Measurements from ENCODE around the gene DLX2. TPM values are rescaled to one million over a fixed set of nuclear protein-coding genes. Genes with fewer than 3 reads are reported as not detected.
A peak's percentile ranks its signal among the peaks of the same experiment; 100 is the strongest.

The DLX2 gene
- total RNA-seq, 1 donor from 2014 or later = not detected

DNA sequence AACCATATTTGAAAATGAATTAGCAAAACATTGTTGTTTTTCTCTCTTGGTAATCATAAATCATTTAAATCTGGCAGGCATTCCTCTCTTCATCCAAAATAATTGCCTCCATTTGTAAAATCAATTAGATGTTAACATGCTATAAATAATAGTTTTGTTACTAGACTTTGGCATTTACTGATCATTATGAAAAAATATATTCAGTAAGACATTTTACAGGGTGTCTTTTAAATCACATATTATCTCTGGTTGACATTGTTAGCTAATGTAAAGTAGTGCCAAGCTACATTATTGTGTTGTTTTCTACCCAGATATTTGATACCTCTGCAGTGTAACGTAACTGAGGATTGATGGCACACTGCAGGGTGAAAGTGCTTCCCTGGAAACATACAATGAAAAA is 49.2 kb downstream of the DLX2 start:
- DNase-seq (ENCODE audit: low read depth, low spot score) = no peak

DNA sequence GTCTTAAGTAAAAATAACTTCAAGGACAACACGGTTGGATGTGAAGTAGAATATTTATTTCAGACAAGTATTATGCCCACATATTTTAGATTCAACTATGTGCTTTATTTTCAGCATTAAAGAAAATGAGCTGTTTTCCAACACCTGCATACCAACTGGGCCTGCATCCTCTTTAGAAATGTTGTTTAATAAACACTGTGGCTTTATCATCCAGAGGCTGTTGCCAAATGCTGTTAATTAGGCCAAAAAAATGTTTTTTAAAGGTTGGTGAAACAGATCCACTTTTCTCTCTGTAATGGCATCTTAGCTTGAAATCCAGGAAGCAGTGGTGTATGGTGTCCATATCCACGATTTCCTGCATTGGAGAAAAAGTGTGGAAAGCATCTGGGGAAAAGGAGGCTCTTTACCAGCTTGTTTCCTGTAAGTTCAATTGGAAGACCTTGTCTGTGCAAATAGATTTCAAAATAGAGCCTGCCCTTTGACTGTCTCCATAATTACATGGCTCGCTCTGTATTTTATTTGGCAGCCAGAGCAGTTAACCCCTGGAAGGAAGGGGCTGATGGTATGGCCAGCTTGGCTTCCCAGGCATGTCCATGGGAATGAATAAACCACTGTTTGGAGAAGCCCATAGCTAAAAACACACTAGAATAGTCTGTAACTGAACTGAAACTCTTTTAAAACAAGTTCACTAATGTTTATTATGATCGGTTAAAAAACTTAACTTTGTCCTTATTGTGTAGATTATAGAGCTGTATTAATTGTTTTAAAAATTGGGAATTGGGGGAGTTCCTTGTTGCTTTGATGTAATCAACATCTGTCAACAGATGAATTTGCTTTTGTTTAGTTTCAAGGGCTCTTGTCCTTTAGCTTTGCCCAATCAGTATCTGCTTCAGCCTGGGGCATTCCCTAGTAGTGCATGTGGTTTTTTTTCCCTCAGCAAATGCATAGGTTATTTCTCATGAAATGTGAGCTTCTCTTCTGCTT is 50.4 kb downstream of the DLX2 start:
- DNase-seq (ENCODE audit: low read depth, low spot score) = peak; percentile 41

DNA sequence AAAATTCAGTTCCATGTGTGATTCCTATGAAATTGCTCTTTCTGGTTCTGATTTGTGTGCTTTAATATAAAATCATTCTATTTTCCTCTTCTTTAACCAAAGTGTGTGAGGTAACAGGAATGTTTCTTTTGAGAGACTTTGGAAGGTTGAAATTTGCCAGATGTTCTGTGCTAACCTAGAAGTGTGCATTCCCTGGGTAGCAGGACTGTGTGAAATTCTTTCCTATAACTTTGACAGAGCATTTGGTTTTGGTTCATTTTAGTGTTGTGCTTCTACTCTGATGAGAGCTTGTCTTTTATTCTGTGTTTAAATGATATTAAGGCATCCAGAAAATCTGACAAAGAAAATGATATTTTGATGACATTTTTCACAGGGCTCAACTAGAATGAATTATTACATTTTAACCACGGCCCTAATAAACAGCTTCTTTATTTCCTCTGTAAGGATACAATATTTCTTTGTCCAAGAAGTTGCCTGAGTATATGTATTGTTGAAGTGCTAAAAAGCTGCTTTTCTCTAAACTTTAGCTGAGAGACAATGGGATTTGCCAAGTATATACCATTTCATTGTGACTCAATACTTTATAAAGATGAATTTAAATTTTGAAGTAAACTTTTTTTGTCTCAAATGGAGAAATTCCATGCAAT is 52.1 kb downstream of the DLX2 start:
- DNase-seq (ENCODE audit: low read depth, low spot score) = no peak

DNA sequence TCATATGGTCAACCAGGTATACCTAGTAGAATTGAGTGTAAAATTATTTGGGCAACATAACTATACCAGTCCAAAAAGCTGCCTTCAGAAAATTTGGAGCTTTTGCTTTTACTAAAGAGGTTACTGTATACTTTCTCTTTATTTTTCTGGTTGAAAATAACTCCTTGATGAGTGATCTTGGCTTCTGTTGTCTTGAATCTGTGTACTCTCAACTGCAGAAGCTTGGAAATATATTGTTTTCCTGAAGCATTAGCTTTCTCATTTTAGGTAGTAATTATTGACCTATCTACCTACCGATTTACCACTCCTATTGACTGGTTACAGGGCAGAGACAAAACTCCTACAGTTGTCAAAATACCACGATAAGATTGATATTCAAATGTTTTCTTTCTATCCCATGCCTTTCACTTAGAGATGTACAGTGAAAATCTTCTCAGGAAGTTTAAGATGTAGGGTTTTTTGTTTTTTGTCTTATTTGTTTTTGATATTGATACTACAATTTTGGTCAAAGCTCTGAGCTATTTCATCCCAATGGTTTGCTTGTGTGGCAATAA is 53.1 kb downstream of the DLX2 start:
- DNase-seq (ENCODE audit: low read depth, low spot score) = no peak

Other genes starting within 250 kb of the DLX2 start
- gene SLC25A12, start 208.7 kb downstream of the DLX2 start, total RNA-seq = 17.9 and 18.3 TPM in 2 replicates
- 42.9 and 68.2 TPM in 2 replicates for gene HAT1, start 180.4 kb downstream of the DLX2 start, total RNA-seq
- 4.1 and 7.6 TPM in 2 replicates for gene METAP1D, start 102.9 kb downstream of the DLX2 start, total RNA-seq
- gene DLX1, start 17.4 kb downstream of the DLX2 start, total RNA-seq = 0.07 and 0.11 TPM in 2 replicates

Measured in pulmonary artery endothelial cell (primary cell).